ENCODE data around the gene CNTN5.

CNTN5 gene

GRCh38 chr11:100336873-100337272 lies 1316.1 kb downstream of the CNTN5 start:
- no peak for DNase-seq (ENCODE audit: extremely low read depth, low read depth)
- TF ChIP-seq, protein P1, sequence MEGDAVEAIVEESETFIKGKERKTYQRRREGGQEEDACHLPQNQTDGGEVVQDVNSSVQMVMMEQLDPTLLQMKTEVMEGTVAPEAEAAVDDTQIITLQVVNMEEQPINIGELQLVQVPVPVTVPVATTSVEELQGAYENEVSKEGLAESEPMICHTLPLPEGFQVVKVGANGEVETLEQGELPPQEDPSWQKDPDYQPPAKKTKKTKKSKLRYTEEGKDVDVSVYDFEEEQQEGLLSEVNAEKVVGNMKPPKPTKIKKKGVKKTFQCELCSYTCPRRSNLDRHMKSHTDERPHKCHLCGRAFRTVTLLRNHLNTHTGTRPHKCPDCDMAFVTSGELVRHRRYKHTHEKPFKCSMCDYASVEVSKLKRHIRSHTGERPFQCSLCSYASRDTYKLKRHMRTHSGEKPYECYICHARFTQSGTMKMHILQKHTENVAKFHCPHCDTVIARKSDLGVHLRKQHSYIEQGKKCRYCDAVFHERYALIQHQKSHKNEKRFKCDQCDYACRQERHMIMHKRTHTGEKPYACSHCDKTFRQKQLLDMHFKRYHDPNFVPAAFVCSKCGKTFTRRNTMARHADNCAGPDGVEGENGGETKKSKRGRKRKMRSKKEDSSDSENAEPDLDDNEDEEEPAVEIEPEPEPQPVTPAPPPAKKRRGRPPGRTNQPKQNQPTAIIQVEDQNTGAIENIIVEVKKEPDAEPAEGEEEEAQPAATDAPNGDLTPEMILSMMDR (IDR thresholded peaks at IDR 0.05; ENCODE audit: low read depth, low read length) = no peak

GRCh38 chr11:100338144-100338840 lies 1317.5 kb downstream of the CNTN5 start:
- TF ChIP-seq, protein P1 (IDR thresholded peaks at IDR 0.05; ENCODE audit: low read depth, low read length) = no peak
- no peak for DNase-seq (ENCODE audit: extremely low read depth, low read depth)

- TF ChIP-seq, protein P1 (IDR thresholded peaks at IDR 0.05; ENCODE audit: low read depth, low read length) = no peak
These were observed 1319.9 kb downstream of the CNTN5 start for GRCh38 chr11:100340466-100341319.

DNA sequence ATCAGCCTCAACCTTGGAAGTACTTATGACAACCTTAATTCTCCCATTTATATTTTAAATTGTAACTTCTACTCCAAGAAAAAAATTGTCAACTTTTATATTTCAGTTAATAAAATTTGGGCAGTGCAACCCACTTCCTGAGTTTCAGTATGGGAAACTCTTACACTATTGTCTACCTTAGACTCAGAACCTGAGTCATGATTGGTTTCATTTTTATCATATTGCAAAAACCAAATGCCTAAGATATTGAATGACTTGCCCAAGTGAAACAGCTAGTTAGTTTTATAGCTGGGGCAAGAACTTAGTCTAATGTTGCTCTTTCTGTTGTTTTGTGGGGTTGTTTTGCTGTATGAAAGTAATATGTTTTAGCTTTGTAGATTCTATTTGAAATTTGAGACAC lies 1332.3 kb downstream of the CNTN5 start:
- TF ChIP-seq, protein P1 (IDR thresholded peaks at IDR 0.05; ENCODE audit: low read depth, low read length) = no peak
- DNase-seq (ENCODE audit: extremely low read depth, low read depth) = no peak

More at GRCh38 chr11:100340466-100341319, 1319.9 kb downstream of the CNTN5 start:
- no peak for DNase-seq (ENCODE audit: extremely low read depth, low read depth)

- DNase-seq (ENCODE audit: extremely low read depth, low read depth) = no peak
- TF ChIP-seq, protein P1 (IDR thresholded peaks at IDR 0.05; ENCODE audit: low read depth, low read length) = no peak
These were observed 1334.0 kb downstream of the CNTN5 start for GRCh38 chr11:100354736-100355135.

DNA sequence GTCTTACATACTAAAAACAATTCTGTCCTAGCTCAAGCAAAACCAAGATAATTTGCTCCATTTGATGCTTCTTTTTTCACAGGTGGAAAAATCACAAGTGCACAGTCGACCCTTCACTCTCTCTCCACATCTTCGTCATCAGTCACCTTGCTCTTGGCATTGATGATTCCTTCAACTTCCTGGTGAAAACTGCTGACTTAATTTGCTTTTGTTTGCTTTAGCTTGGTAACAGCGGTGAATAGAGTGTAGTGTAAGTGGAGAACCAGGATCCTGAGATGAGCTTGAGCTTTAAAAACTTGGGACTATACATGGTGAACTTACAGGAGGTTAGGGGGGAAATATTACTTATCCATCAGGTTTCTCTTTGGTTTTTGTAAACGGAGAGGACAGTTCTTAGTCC lies 1335.3 kb downstream of the CNTN5 start:
- DNase-seq (ENCODE audit: extremely low read depth, low read depth) = no peak
- TF ChIP-seq, protein P1 (IDR thresholded peaks at IDR 0.05; ENCODE audit: low read depth, low read length) = no peak

DNA sequence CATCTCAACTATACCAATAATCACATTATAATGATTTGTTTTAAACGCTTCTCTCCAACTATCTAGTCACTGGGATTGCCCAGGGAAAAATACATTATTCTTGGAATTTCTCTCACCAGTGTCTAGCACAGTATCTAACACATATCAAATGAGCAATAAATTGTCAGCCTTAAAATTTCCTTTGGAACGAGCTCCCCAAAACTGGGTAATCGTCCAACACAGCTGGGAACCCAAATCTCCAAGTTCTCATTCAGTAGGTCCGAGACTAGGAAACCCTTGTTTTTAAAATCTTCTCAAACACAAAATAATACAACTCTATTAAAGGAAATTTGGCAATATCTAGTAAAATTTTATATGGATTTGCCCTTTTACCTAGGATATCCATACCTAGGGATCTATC lies 1338.5 kb downstream of the CNTN5 start:
- DNase-seq (ENCODE audit: extremely low read depth, low read depth) = no peak
- TF ChIP-seq, protein P1 (IDR thresholded peaks at IDR 0.05; ENCODE audit: low read depth, low read length) = no peak
